Measurements from ENCODE around the gene DOK3.

Gene DOK3

DNA sequence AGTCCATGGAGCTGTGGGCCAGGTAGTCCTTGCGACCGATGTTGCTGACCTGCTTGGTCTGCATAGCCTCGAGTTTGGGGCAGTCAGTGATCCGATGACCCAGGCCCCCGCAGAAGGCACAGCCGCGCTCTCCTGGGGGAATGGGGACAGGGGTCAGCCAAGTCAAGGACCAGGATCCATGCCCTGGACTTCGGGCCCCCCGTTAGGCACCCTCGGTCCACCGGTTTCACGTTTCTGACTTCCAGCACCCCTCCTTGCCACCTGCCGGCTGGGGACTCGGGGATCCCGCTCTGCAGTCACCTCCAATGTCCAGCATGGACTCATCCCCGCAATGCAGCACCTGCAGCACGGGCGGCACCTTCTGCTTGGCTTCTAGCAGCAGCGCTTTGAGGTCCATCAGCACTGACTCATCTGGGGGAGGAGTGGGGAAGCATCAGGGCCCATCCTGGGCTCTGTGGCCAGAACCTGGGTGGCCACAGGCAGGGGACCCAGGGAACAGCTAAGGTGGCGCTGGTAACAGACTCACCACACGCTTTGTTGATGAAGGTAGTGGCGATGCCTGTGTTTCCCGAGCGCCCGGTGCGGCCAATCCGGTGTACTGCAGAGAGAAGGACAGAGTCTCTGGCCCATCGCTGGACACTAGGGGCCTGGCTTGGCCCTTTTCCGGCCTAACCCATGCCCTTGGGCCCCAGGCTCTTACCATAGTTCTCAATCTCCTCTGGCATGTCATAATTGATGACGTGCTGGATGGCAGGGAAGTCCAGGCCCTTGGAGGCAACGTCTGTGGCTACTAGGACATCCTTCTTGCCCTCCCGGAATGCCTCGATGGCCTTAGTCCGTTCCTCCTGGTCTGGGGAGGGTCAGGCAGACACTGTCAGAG, 2.4 kb upstream of the DOK3 start:
- no peak for DNase-seq (ENCODE audit: low read depth)

DNA sequence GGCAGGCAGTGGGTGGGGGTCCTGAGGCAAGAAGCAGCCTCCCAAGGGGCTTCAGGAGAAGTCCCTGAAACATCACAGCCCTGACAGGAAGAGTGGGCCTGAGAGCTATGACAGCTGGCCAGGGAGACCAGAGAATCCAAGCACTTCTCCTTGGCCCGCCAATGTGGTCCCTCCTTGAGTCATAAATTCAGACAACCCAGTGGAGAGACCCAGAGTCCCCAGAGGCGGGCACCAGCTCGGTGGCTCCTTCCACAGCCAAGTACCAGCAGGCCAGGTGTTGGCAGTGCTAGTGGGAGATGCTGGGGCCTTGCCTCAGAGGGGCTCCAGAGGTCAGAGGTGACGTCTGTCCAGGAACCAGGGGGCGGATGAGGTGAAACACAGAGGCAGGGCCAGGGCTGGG, 1.6 kb upstream of the DOK3 start:
- DNase-seq (ENCODE audit: low read depth): no peak

DNA sequence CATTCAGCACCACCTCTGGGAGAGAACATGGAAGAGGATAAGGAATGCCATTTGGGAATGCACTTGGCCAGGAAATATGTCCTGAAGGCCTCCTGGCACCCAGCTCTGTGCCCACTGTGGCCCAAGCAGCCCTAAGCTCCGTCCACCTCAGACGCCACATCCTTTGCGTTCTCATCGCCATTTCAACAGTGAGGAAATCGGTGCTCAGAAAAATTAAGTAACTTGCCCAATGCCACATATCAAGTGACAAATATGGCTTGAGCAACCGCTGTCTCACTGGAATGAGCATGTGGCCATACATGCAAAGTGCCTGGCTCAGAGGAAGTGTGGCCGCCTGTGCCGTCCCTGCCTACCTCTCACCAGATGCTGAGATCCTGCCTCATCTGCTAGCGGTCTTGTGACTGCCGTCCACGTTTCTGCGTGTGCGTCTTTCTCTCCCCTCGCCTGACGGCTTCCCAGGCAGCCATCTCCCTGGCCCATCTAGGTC, 984 bp upstream of the DOK3 start:
- DNase-seq (ENCODE audit: low read depth): no peak

DNA sequence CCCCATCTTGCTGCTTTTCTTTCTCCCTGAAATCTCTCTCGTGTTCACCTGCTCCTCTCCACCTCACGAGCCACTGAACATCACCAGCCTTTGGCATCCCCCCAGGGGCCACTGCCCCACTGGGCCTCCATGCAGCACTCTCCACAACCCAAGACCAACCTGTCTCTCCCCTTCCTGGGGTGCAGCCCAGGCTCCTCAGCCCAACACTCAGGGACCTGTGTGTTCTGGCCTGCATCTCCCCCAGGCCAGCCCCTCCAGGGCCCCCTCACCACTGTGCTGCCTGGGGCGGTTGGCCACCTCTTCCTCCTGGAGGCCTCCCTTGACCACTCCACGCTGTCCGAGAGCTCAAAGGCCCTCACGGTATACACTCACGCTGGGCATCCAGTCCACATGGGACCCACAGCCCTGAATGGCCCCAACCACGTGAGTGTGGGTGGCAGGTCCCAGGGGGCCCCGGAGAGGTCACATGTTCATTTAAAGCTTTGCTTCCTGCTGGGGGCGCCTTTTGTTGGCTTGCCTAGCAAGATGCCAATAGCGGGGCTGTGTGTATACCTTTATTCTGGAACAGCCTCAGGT, 453 bp upstream of the DOK3 start:
- DNase-seq (ENCODE audit: low read depth): no peak

DNA sequence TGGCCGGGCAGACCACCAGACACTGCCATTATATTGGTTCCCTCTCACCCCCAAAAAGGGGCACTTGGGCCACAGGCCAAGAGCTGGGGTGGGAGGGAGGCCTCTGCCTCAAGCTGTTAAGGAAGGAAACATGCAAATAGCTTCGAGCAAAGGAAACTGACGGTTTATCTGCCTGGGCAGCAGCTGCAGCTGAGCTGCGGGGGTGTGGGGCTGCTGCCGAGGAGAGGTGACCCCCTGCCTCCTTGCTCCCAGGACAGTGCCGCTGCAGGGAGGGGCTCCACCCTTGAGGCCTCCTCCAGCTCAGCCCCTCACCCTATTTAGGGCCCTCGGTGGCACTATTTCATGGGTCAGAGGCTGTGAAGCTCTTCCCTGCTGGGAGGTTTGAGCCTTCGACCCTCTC, 789 bp downstream of the DOK3 start:
- no peak for DNase-seq (ENCODE audit: low read depth)

DNA sequence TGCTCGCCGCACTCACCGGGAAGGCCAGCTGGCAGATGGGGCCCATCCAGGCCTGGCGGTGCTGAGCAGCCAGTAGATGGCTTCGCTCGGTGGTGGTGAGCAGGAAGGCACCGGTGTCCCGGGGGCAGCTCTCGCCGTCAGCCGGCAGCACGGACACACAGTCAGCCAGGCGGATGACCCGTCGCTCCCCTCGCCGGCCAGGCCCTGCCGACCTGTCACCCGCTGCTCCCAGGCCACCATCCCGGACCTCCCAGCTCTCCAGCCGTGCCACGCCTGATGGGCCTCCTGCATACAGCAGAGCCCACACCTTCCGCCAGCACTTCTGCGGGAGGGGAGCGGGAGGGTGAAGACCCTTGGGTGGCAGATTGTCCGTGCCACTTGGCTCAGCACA, 1.4 kb downstream of the DOK3 start:
- no peak for DNase-seq (ENCODE audit: low read depth)

DNA sequence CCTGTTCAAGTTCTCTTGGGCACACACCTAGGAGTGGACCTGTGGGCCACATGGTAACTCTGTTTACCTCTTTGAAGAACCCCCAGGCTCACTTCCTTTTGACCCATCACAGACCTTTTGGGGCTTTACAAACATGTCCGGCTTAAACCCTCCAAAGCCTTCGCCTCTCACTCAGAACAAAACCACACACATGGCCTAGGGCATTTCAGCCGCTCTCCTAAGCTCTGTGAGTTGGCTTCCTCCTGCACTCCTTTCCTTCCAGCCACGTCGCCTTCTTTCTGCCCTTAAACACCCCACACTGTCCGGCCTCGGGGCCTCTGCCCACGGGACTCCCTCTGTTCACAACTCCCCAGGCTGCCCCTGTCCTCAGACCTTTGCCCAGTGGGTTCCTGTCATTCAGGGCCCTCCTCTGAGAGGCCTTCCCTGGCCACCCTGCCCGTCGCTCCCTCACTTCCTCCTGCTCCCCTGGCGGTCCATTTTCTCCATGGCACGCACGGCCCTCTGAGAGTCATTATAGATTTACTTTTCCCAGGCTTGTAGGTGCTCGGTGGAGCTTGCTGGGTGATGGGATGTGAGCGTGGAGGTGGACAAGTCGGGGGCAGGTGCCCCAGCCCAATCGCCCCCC, 1.9 kb downstream of the DOK3 start:
- no peak for DNase-seq (ENCODE audit: low read depth)

DNA sequence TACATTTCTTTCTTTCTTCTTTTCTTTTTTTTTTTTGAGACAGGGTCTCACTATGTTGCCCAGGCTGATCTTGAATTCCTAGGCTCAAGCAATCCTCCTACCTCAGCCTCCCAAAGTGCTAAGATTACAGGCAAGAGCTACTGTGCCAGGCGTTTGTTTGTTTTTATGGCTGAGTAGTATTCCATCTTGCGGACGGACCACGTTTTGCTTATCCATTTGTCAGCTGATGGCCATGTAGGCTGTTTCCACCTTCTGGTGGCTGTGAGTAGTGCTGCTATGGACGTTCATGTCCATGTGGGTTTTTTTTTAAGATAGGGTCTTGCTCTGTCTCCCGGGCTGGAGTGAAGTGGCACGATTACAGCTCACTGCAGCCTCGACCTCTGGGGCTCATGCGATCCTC, 2.5 kb downstream of the DOK3 start:
- DNase-seq (ENCODE audit: low read depth): no peak

DNA sequence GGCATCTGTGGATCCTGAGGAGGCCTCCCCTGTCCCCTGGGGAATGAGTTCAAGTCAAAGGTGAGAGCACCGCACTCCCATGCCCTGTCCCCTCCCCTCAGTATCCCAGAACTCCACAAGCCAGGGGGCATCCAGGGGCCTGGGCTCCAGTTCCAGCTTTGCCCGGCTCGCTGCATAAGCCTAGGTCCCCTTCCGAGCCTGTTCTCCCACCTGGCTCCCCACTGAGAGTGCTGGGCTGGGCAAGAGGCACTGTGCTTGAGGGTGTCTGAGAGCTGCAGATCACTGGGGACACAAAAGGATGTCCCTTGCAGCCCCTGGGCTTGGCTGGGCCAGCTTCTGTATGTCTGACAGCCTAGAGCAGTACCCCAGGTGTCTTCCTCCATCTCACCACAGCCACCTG, 4.6 kb downstream of the DOK3 start:
- no peak for DNase-seq (ENCODE audit: low read depth)

DNA sequence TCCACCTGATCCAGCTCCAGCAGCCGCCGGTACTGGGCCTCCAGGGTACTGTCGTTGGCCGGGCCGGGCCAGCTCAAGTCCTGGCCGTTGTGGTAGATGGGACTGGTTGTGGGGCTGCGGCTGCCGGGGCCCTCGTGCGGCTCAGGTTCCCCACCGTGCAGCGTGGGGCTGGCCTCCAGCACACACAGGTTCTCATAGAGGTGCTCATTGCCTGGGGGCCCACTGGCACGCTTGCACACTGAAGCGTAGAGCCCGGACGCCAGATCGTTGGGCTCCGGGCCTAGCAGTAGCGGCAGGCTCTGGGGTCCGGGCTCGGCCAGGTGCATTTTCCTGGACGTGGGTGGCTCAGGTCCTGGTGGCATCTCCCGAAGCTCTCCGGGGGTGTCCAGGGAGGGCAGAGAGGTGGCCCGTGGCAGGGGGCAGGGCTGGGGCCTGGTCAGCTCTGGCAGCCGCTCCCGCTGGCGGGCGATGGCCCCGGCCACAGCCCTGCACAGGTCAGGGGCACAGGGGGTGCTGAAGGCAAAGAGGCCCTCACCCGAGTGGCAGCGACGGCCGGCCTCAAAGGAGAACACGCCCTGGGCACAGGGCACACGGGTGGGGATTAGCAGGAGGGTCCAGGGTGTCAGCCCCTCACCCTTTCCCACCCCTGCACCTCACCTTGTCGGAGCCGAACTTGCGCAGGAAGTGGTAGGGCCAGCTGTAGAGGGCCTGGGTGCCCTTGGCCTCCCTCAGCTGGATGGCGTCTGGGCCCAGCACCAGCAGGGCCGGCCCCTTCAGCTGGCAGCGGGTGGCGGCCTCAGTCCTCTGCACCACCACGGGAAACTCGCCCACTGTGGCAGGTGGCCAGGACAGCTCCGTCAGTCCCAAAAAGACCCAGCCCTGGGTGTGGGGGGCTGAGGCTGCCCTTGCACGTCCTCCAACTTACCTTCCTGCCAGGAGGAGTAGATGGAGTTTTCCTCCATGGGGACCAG, 5.3 kb downstream of the DOK3 start:
- DNase-seq (ENCODE audit: low read depth): no peak

DNA sequence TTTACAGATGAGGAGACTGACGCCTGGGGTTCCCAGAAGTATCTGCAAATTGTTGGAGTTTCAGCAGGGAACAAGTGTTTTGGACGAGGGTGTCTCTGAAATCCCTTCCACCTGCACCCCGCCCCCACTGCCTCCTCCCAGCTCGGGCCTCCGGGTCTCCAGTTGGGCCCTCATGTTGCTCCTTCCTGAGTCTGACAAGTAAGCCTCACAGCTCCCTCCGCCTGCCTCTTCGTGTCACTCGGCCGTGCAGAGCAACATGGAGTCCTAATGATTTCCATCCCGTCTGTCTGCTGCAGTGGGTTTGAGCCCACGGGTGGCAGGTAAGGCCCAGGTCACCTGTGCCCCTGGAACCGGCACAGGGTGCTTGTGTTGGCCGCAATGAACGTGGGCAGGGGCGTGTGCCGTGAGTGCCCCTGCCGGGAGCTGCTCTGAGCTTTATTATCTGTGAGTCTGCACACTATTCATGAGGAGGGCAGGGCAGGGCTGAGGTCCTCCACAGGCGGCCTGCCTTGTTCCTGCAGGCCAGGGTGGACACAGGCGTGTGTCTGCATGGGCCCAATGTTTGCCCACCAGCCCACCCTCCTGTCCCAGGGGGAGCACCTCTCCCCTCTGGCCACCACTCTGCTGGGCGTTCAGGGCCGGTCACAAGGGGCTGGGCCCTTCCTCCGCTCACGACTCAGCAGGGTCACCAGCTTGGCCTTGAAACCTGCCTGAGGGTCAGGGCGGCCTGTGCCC, 6.1 kb downstream of the DOK3 start:
- no peak for DNase-seq (ENCODE audit: low read depth)

DNA sequence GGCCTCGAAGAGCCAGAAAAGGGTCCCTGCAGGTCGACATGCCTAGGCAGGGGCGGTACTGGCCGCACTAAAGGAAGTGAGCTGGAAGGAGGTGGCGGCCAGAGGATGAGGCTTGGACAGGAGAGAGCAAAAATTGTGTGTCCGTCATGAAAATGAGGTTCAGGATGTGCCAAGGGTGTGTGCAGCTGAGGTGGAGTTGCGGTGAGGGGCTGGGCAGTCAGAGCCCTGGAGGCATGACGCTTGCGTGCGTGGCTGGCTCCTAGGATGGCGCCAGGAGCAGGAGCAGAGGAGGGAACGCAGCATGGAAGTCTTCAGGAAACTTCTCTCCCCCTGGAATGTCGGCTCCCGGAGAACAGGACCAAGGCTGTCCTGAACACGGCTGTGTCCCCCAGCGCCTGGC, 6.7 kb downstream of the DOK3 start:
- DNase-seq (ENCODE audit: low read depth): no peak

DNA sequence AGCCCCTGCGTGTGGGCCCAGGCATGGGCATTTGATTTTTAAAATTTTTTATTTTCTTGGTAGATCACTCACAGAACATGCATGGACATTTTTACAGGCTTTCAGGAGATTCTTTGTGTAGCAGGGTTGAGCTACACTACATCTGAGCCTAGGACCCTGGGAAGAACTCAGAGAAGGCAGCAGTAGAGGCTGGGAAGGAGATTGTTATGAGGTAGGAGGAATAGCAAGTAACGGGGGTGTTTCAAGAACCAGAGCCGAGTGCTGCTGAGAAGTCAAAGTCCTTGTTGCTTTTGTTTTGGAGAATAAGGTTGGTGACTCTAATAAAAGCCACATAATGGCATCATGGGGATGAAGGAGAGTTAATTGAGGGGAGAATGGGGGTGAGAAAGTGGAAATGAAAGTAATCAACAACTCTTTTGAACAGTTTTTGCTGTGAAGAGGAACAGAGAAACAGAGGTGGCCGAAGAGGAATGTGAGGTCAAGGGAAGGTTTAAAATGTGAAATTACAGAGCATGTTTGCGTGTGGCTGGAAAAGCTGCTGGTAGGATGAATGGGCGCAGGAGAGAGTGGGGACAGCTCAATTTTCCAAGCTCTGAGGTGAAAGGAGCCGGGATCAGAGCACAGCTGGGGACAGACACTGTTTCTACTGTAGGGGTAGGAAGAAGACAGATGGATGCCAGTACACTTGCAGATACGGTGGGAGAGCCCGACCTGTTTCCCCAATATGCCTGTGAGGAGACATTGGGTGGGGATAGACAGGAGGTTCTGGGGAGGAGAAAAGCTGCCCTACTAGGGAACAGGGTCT, 7.5 kb downstream of the DOK3 start:
- DNase-seq (ENCODE audit: low read depth): no peak

DNA sequence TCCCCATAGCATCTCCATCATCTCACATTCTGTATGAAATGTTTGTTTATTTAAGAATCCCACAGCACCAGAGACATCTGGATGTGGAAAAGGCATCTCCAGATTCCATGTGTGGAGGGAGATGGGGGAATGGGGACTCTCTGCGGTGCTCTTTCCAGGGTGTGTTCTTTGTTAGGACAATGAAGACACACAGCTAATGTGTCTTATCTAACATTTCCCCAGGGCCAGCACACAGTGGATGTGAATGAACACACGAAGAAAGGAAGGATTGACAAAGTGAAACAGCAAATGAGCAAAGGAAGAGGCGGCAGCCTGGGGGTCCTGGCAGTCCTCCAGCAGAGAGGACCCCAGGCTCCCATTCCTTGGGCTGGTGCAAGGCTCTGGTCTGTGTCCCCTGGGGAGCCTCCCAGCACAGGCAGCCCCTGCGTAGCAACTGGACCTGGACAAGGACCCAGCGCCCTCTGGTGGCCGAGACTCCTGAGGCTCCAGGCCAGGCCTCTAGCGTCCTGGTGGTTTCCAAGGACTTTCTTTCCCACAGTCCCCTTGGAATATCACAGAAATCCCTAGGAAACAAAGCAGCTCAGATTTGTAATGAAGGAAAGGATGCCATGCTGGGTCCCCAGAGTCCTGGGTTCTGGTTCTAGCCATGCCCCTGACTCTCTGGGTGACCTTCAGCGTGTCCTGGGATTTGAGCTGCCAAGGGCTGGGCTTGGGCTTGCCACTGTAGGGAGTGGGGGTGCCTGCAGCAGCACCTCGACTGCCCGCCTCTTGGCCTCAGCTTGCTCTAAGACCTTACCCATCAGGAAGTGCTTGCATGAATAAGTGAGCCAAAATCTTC, 8.7 kb downstream of the DOK3 start:
- DNase-seq (ENCODE audit: low read depth): peak; percentile 70

DNA sequence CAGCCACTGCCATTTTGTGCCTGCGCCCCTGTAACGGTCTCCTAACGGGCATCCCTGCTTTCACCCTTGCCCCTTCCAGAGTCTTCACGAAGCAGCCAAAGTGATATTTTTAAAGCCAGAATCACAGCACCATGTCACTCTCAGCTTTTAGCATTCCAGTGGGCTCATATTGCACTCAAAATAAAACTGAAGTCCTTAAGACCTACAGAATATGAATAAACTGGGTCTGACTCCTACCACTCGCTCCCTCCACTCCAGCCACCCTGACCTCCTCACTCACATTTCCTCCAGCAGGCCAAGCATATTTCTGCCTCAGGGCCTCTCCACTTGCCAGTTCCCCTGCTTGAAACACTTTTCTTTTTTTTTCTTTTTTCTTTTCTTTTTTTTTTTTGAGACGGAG, 9.8 kb downstream of the DOK3 start:
- no peak for DNase-seq (ENCODE audit: low read depth)

DNA sequence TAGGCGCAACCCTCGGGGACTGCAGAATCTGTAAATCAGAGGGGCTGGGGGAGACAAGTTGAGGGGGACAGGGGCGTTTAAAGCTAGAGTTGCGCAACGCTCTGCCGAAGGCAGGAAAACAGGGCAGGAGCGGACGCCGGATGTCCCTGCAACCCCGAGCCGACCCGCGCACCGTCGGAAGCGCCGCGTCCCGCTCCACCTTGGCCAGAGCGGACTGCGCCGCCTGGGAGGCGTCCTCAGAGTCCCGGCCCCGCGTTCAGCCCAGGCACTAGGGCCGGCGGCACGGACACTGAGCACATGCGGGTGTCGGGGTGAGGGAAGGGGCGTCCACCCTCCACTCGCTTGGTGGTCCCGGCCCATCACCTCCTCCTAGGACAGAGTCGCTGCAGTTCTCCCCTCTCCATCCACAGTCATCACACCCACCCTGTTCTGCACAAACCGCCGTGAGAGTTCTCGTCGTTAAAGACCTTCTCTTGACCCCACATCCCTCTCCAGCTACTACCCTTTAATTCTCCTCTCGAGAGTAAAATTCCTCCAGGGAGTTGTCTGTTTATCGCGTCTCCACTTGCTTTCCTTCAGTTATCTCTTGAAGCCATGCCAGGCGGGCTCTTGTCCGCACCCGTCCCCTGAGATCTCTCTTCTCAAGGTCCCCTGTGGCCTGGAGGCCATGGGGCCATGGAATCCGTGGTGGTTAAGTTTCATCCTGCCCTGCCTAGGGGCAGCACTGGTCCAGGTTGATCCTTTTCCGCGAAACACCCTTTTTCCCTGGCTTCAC, 11.4 kb downstream of the DOK3 start:
- no peak for DNase-seq (ENCODE audit: low read depth)

DNA sequence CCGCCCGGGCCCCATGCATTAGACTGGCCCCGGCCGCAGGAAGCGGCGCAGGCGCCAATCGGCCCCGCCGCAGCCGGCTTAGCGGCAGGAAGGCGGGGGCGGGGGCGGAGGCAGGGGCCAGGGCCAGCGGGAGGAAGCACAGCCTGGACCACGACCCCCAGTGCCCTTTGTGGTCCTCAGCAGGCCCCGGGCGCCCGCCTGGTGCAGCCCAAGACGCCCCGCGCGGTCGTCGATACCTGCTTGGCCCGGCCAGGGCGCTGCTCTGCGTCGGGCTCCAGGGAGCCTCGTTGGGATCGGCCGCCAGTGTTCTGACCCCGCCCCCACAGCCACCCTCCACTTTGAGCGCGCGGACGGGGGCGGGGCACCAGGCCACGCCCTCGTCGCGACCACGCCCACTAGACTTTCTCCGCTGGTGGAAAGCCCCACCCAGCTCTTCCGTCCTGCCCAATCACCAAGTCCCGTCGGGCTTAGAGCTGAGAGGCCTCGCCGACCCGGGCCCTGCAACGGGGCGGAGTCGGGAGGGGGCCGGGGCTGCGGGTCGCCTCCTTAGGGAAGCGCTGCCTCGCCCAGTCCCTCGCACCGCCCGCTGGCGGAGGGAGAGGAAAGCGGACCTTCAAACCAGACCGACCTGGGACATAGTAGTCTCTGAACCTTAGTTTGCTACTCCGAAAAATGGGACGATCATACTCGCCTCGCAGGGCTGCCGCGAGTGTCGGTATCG, 12.2 kb downstream of the DOK3 start, which contains the start of gene PDLIM7:
TSS of gene PDLIM7 (minus strand) at position 313 of the 721 bp plus-strand sequence. CDS start 1,092 bp downstream, outside the sequence.
- DNase-seq (ENCODE audit: low read depth): peak; percentile 90

DNA sequence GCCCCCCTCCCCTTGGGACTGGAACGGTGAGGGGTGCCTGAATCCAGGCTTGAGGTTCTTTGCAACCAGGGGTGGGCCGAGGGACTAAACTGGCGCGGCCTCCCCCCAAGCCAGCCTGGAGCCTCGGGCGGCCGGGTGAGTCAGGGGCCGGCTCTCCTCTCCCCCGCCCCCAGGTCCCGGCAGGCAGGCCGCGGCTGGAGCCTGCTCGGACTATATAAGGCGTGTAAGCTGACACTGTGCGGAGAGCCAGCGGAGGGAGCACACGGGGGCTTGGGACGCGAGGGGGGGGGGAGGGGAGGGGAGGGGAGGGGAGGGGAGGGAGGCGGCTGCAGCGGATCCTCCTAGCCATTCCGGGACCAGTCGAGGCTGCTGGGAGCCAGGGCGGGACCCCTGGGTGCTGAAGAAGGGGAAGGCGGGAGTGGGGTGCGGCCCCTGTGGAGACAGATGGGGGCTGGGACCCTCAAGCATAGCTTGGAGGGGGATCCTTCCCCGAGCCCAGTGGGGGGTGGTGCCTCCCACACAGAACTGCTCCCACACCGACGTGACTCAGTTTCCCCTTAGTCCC, 12.8 kb downstream of the DOK3 start:
- DNase-seq (ENCODE audit: low read depth): no peak

All from activated T-helper 1 cell treated with Interleukin-2 at 50 U/mL for 16 hours (primary cell).